ENCODE measurements around the gene PPP1CA. TPM values are rescaled to one million over a fixed set of nuclear protein-coding genes. Genes with fewer than 3 reads are reported as not detected.
A peak's percentile ranks its signal among the peaks of the same experiment; 100 is the strongest.

Gene PPP1CA
- total RNA-seq, 1 donor from 2014 or later: 159 TPM

- H3K9me3 ChIP-seq (ENCODE audit: insufficient read depth, low read depth, low read length): no peaks in the 10 kb centered on the region
- H3K79me2 ChIP-seq (ENCODE audit: insufficient read depth, low read length): peaks cover 22% of the 10 kb centered on the region
- H4K20me1 ChIP-seq (ENCODE audit: insufficient read depth, low read length): peaks cover 20% of the 10 kb centered on the region
- FAIRE-seq: no peak
- Mint-ChIP-seq H3K4me3 (ENCODE audit: unreplicated experiment) (peak within 1 kb of the TSS; percentile 90), H3K9me3 (ENCODE audit: unreplicated experiment) (no peaks in the 10 kb centered on the region), H3K4me1 (ENCODE audit: low read depth, unreplicated experiment) (peaks cover 62% of the 10 kb centered on the region), H3K27me3 (ENCODE audit: low read depth, unreplicated experiment) (no peaks in the 10 kb centered on the region), H3K36me3 (ENCODE audit: low read depth, unreplicated experiment) (peaks cover 2% of the 10 kb centered on the region), H3K27ac (ENCODE audit: unreplicated experiment) (peak within 1 kb of the TSS; percentile 99)
- no peaks in the 10 kb centered on the region for H3K36me3 ChIP-seq (ENCODE audit: insufficient read depth, low read length)
- peak within 1 kb of the TSS; percentile 73 for H3K4me3 ChIP-seq (ENCODE audit: insufficient read depth, low read depth, low read length)
- peak within 1 kb of the TSS; percentile 98 for H3K4me2 ChIP-seq (ENCODE audit: low read length)
- H2AFZ ChIP-seq (ENCODE audit: low read depth, low read length): peak within 1 kb of the TSS; percentile 54
- H3K27ac ChIP-seq (ENCODE audit: low read depth, low read length): peak within 1 kb of the TSS; percentile 96
- peaks cover 66% of the 10 kb centered on the region for H3K4me1 ChIP-seq (ENCODE audit: insufficient read depth, low read length)
- no peak for TF ChIP-seq EZH2 (IDR thresholded peaks at IDR 0.05; ENCODE audit: insufficient read depth, low read length)
- TF ChIP-seq CTCF (IDR thresholded peaks at IDR 0.05; ENCODE audit: insufficient read depth, low read depth, low read length): no peak
- DNase-seq (ENCODE audit: low read depth): peak; percentile 87
- H3K27me3 ChIP-seq (ENCODE audit: insufficient read depth, low read length): no peaks in the 10 kb centered on the region
- peak within 1 kb of the TSS; percentile 94 for H3K9ac ChIP-seq (ENCODE audit: low read length)
Observed at GRCh38 chr11:67353317-67354074, 48.2 kb downstream of the PPP1CA start, which contains the start of gene POLD4. TSS of gene POLD4 (minus strand) at chr11:67353546. CDS start at chr11:67353399, 147 bp downstream.

- no peaks in the 10 kb centered on the region for H3K36me3 ChIP-seq (ENCODE audit: insufficient read depth, low read length)
- peak overlapping the region; percentile 94 for H3K9ac ChIP-seq (ENCODE audit: low read length)
- DNase-seq (ENCODE audit: low read depth) (no peak), FAIRE-seq (no peak)
- H3K4me3 Mint-ChIP-seq (ENCODE audit: unreplicated experiment): peak overlapping the region; percentile 90
- no peaks in the 10 kb centered on the region for H3K9me3 ChIP-seq (ENCODE audit: insufficient read depth, low read depth, low read length)
- TF ChIP-seq EZH2 (IDR thresholded peaks at IDR 0.05; ENCODE audit: insufficient read depth, low read length) (no peak), CTCF (IDR thresholded peaks at IDR 0.05; ENCODE audit: insufficient read depth, low read depth, low read length) (no peak)
- peaks cover 60% of the 10 kb centered on the region for H3K4me1 Mint-ChIP-seq (ENCODE audit: low read depth, unreplicated experiment)
- H3K79me2 ChIP-seq (ENCODE audit: insufficient read depth, low read length): peaks cover 22% of the 10 kb centered on the region
- peaks cover 2% of the 10 kb centered on the region for H3K36me3 Mint-ChIP-seq (ENCODE audit: low read depth, unreplicated experiment)
- peak overlapping the region; percentile 98 for H3K4me2 ChIP-seq (ENCODE audit: low read length)
- peaks cover 22% of the 10 kb centered on the region for H4K20me1 ChIP-seq (ENCODE audit: insufficient read depth, low read length)
- H3K27ac ChIP-seq (ENCODE audit: low read depth, low read length): peak overlapping the region; percentile 96
- no peaks in the 10 kb centered on the region for H3K9me3 Mint-ChIP-seq (ENCODE audit: unreplicated experiment)
- H3K27me3 ChIP-seq (ENCODE audit: insufficient read depth, low read length): no peaks in the 10 kb centered on the region
- peak overlapping the region; percentile 73 for H3K4me3 ChIP-seq (ENCODE audit: insufficient read depth, low read depth, low read length)
- H3K27ac Mint-ChIP-seq (ENCODE audit: unreplicated experiment): peak overlapping the region; percentile 96
- H2AFZ ChIP-seq (ENCODE audit: low read depth, low read length): peak overlapping the region; percentile 54
- peaks cover 66% of the 10 kb centered on the region for H3K4me1 ChIP-seq (ENCODE audit: insufficient read depth, low read length)
- H3K27me3 Mint-ChIP-seq (ENCODE audit: low read depth, unreplicated experiment): no peaks in the 10 kb centered on the region
Observed at GRCh38 chr11:67352546-67353316, 48.9 kb downstream of the PPP1CA start.
